ENCODE data around the gene KRTAP10-2. TPM values are rescaled to one million over a fixed set of nuclear protein-coding genes. Genes with fewer than 3 reads are reported as not detected.

The KRTAP10-2 gene
- total RNA-seq, 1 donor from 2014 or later: not detected

GRCh38 chr21:44519346-44520325, 31.7 kb downstream of the KRTAP10-2 start:
- TF ChIP-seq, protein P1, sequence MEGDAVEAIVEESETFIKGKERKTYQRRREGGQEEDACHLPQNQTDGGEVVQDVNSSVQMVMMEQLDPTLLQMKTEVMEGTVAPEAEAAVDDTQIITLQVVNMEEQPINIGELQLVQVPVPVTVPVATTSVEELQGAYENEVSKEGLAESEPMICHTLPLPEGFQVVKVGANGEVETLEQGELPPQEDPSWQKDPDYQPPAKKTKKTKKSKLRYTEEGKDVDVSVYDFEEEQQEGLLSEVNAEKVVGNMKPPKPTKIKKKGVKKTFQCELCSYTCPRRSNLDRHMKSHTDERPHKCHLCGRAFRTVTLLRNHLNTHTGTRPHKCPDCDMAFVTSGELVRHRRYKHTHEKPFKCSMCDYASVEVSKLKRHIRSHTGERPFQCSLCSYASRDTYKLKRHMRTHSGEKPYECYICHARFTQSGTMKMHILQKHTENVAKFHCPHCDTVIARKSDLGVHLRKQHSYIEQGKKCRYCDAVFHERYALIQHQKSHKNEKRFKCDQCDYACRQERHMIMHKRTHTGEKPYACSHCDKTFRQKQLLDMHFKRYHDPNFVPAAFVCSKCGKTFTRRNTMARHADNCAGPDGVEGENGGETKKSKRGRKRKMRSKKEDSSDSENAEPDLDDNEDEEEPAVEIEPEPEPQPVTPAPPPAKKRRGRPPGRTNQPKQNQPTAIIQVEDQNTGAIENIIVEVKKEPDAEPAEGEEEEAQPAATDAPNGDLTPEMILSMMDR (IDR thresholded peaks at IDR 0.05; ENCODE audit: unreplicated experiment): no peak
- Mint-ChIP-seq H3K27me3 (ENCODE audit: unreplicated experiment) (peaks cover 1% of the 10 kb centered on the region), H3K4me3 (ENCODE audit: unreplicated experiment) (peak overlapping the region; percentile 19), H3K36me3 (ENCODE audit: low read depth, unreplicated experiment) (peaks cover 4% of the 10 kb centered on the region), H3K4me1 (ENCODE audit: unreplicated experiment) (no peaks in the 10 kb centered on the region), H3K9me3 (ENCODE audit: unreplicated experiment) (no peaks in the 10 kb centered on the region), H3K27ac (ENCODE audit: unreplicated experiment) (no peak overlapping the region)
- DNase-seq (ENCODE audit: low spot score): no peak

GRCh38 chr21:44518686-44519085, 32.6 kb downstream of the KRTAP10-2 start:
- H3K4me3 Mint-ChIP-seq (ENCODE audit: unreplicated experiment): no peak overlapping the region
- no peaks in the 10 kb centered on the region for H3K4me1 Mint-ChIP-seq (ENCODE audit: unreplicated experiment)
- no peaks in the 10 kb centered on the region for H3K9me3 Mint-ChIP-seq (ENCODE audit: unreplicated experiment)
- H3K36me3 Mint-ChIP-seq (ENCODE audit: low read depth, unreplicated experiment): peaks cover 4% of the 10 kb centered on the region
- peaks cover 1% of the 10 kb centered on the region for H3K27me3 Mint-ChIP-seq (ENCODE audit: unreplicated experiment)
- TF ChIP-seq, protein P1 (IDR thresholded peaks at IDR 0.05; ENCODE audit: unreplicated experiment): no peak
- no peak overlapping the region for H3K27ac Mint-ChIP-seq (ENCODE audit: unreplicated experiment)
- DNase-seq (ENCODE audit: low spot score): no peak

GRCh38 chr21:44517175-44517899, 34.0 kb downstream of the KRTAP10-2 start:
- no peak overlapping the region for H3K4me3 Mint-ChIP-seq (ENCODE audit: unreplicated experiment)
- peaks cover 2% of the 10 kb centered on the region for H3K27me3 Mint-ChIP-seq (ENCODE audit: unreplicated experiment)
- DNase-seq (ENCODE audit: low spot score): no peak
- peaks cover 4% of the 10 kb centered on the region for H3K36me3 Mint-ChIP-seq (ENCODE audit: low read depth, unreplicated experiment)
- H3K27ac Mint-ChIP-seq (ENCODE audit: unreplicated experiment): no peak overlapping the region
- TF ChIP-seq, protein P1 (IDR thresholded peaks at IDR 0.05; ENCODE audit: unreplicated experiment): no peak
- no peaks in the 10 kb centered on the region for H3K4me1 Mint-ChIP-seq (ENCODE audit: unreplicated experiment)
- H3K9me3 Mint-ChIP-seq (ENCODE audit: unreplicated experiment): no peaks in the 10 kb centered on the region

GRCh38 chr21:44516828-44517174, 34.5 kb downstream of the KRTAP10-2 start:
- Mint-ChIP-seq H3K4me3 (ENCODE audit: unreplicated experiment) (no peak overlapping the region), H3K27me3 (ENCODE audit: unreplicated experiment) (peaks cover 3% of the 10 kb centered on the region), H3K36me3 (ENCODE audit: low read depth, unreplicated experiment) (peaks cover 4% of the 10 kb centered on the region), H3K9me3 (ENCODE audit: unreplicated experiment) (no peaks in the 10 kb centered on the region), H3K27ac (ENCODE audit: unreplicated experiment) (no peak overlapping the region), H3K4me1 (ENCODE audit: unreplicated experiment) (no peaks in the 10 kb centered on the region)
- DNase-seq (ENCODE audit: low spot score): no peak
- TF ChIP-seq, protein P1 (IDR thresholded peaks at IDR 0.05; ENCODE audit: unreplicated experiment): no peak

Measured in endothelial cell (in vitro differentiated cells).